GM13977 (cell line): Measurements from ENCODE around the gene HARBI1.
A peak's percentile ranks its signal among the peaks of the same experiment; 100 is the strongest.

ENCODE experiments used
- DNase-seq: peaks from one replicate; pipeline ENCODE4 v3.0.0; 2012; ENCODE audit warnings: low spot score
- in situ Hi-C: fragments of 300-500 bp; cut with MboI; formaldehyde crosslinking; loops from one replicate; pipeline ENCODE4 v1.12.0; 2022; ENCODE audit warnings: low sequenced_read_pairs, low pct_unique_long_range_greater_than_20kb, mixed read lengths, inconsistent platforms; ENCODE audit not compliant: unreplicated experiment
- TF ChIP-seq, protein P1 (sequence below): IDR thresholded peaks from 2 replicates; pipeline ENCODE4 v1.5.1; 2012; ENCODE audit warnings: mild to moderate bottlenecking, control low read depth; ENCODE audit not compliant: insufficient read depth; ENCODE audit errors: extremely low read depth, missing control alignments

HARBI1 gene, protein sequence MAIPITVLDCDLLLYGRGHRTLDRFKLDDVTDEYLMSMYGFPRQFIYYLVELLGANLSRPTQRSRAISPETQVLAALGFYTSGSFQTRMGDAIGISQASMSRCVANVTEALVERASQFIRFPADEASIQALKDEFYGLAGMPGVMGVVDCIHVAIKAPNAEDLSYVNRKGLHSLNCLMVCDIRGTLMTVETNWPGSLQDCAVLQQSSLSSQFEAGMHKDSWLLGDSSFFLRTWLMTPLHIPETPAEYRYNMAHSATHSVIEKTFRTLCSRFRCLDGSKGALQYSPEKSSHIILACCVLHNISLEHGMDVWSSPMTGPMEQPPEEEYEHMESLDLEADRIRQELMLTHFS

DNA sequence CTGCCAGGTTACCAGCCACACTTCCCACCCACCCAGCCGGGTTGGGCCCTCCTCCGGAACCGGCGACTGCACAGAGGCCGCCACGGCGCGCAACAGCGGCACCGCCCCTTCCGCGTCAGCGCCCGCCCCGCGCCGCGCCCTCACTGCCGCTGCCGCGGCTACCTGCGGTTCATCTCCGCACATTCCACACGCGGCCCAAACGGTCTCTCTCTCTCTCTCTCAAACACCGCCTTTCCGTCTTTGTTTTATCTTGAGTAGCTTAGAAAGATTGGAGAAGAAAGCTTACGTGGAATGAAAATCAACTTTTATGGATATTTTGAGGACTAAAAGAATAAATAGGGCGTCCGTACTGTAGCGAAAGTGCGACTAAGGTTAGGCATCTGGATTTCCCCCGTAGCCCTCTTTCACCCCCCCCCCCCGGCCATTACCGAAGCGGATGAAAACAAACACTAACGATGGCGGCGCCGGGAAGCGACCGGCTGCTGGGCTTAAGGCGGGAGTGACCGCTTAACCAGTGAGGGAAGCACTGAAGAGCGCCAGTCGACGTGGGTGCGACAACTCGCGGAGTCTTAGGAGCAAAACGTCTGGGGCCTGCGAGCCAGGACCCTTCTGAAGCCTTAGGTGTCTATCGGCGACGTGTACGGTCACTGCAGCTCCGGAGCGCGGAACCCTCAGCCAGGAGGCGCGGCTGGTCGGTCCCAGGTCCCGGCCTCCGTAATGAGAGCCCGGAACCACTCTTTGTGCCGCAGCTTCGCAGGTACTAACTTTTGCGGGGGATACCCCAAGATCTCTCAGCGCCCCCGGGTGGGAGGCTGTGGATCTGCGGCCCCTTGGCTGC is at the start of gene HARBI1, which contains the start of gene ATG13:
Gene HARBI1, minus strand, starts transcription at position 94 of the 838 bp plus-strand sequence. CDS start 990 bp downstream, outside the sequence.
Gene ATG13, plus strand, starts transcription at position 420 of the 838 bp plus-strand sequence. CDS start 26,739 bp downstream, outside the sequence.
- TF ChIP-seq, protein P1, sequence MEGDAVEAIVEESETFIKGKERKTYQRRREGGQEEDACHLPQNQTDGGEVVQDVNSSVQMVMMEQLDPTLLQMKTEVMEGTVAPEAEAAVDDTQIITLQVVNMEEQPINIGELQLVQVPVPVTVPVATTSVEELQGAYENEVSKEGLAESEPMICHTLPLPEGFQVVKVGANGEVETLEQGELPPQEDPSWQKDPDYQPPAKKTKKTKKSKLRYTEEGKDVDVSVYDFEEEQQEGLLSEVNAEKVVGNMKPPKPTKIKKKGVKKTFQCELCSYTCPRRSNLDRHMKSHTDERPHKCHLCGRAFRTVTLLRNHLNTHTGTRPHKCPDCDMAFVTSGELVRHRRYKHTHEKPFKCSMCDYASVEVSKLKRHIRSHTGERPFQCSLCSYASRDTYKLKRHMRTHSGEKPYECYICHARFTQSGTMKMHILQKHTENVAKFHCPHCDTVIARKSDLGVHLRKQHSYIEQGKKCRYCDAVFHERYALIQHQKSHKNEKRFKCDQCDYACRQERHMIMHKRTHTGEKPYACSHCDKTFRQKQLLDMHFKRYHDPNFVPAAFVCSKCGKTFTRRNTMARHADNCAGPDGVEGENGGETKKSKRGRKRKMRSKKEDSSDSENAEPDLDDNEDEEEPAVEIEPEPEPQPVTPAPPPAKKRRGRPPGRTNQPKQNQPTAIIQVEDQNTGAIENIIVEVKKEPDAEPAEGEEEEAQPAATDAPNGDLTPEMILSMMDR, result peak; percentile 84
- DNase-seq, result peak; percentile 93
- in situ Hi-C loops, result no loop called here

DNA sequence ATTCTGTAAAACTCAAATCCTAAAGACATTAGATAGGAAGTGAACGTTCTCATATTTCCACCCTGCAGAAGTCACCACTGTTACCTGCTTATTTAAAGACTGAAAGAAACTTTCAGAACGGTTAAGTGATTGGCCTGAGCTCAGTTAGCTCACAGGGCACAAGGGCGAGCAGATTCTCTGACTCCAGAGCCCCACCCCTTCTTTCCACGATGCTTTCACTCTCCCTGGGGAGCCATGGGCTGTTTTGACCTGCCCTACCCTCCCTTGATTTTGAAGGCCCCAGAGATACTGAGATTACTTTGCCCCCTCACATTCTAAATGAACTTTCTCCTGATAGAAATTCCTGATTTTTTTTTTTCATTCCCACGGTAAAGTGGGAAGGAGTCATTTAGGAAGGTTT is 49.5 kb upstream of the HARBI1 start:
- in situ Hi-C loops, result no loop called here
- DNase-seq, result no peak
- TF ChIP-seq, protein P1, result no peak

DNA sequence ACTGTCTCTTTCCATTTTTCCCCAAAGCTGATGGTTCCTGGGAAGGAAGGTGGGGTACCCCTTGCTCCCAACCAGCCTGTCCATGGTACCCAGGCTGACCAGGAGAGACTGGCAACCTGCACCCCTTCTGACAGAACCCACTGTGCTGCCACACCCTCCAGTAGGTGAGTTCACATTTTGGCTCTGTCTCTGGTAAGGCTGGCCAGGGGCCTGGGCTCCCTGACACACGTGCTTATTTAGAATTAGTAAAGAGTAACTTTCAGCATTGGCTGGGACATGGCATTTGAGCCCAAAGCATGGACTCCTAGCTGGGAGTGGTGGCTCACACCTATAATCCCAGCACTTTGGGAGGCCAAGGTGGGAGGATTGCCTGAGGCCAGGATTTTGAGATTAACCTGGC is 48.3 kb upstream of the HARBI1 start:
- no peak for DNase-seq
- in situ Hi-C loops, result no loop called here
- TF ChIP-seq, protein P1, result no peak

DNA sequence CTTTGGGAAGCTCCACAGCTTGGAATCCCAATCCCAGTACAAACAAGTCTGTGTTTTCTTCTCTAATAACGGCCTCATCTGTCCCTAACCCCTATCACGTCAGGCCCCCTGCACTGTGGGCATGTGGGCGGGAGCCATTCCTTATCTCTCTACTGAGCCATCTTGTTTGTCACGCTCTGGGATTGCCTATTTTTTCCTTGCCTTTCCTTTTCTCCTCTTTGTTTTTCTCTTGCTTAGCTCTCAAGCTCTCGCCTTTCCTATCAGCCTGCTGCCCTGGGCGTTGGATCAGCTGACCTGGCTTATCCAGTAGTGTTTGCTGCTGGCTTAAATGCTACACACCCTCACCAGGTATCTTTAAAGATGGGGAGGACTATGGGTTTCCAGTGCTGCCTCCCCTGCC is 47.6 kb upstream of the HARBI1 start:
- TF ChIP-seq, protein P1, result no peak
- DNase-seq, result no peak
- in situ Hi-C loops, result no loop called here

DNA sequence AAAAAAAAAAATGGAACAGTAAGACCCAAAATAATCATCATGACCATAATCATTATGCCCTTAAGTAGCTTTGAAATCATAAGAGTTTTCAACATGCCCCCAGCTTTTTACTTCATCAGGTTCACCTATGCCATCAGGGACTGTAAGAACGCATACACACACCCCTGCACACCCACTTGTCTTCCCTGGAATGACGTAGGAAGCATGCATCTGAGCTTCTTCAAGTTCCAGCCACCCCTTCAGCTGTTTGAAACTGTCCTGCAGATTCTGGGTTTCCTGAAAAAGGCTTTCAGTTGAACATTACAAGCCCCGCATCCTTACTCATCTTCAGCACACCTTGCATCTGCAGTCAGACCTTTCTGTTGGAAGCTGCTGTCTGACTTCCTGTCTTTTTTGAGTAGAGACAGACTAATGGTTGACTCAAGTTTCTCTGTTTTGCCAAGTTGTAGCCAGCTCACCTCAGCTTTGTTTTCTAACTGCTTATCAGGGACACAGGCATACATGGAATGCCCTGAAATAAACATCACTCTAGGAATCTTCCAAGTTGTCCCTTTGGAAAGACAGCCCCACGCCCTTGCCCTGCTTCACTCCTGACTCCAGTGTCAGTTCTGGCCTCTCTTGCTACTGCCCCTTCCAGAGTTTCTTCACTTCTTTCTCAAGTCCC is 46.4 kb upstream of the HARBI1 start:
- no peak for DNase-seq
- in situ Hi-C loops, result no loop called here
- TF ChIP-seq, protein P1, result no peak

DNA sequence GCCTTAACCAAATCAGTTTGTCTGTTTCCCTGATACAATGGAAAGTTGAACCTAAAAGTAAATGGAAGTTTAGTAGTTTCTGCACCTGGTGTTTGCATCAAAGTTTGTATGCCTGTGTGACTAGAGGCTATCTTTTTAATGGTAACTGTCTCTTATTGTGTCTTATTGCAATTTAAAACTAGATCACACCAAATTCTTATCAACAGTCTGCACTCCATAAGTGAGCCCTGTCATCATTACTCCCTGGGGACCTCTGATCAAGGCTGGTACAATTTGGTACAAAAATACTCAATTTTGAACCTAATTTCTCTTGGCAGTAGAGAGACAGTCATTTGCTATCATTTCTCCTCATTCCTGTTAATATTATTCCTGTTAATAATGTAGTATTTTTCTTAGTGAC is 45.3 kb upstream of the HARBI1 start:
- no peak for DNase-seq
- TF ChIP-seq, protein P1, result no peak
- in situ Hi-C loops, result no loop called here
